Measurements from ENCODE around the gene APOC1. TPM values are rescaled to one million over a fixed set of nuclear protein-coding genes. Genes with fewer than 3 reads are reported as not detected.
A peak's percentile ranks its signal among the peaks of the same experiment; 100 is the strongest.

APOC1 gene
- total RNA-seq, 1 donor from 2014 or later = 2.2 TPM

DNA sequence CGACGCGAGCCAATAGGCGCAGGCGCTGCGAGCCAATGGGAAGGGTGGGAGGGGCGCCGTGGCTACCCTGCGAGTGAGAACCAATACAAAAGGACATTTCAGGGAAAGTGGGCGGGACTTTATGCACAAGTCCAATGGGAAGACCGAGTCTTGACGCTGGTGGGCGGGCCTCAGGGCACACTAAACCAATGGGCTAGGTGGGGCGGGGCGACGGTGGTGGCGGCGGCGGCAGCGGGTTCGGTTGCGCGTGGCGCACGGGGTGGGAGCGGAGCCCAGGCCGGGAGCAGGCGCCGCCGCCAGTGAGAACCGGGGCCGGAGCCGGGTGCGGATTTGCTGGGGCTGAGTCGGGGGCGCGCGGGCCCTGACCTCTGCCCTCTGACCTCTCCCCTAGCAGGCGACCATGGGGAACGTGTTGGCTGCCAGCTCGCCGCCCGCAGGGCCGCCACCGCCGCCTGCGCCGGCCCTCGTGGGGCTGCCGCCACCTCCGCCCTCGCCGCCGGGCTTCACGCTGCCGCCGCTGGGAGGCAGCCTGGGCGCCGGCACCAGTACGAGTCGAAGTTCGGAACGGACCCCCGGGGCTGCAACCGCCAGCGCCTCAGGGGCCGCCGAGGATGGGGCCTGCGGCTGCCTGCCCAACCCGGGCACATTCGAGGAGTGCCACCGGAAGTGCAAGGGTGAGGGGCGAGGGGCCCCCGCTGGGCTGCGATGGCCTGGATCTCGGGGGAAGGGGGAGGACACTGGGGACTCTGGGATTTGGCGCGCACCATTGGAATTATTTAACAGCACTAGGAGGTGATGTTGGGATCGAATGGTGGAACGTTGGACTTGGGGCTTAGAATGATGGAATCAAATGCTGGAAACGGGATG is 23.2 kb upstream of the APOC1 start, which contains the start of gene TOMM40:
Gene TOMM40 (plus strand): TSS at position 239 of the 867 bp plus-strand sequence. CDS start 162 bp downstream, at position 401.
- TF ChIP-seq, protein P1, sequence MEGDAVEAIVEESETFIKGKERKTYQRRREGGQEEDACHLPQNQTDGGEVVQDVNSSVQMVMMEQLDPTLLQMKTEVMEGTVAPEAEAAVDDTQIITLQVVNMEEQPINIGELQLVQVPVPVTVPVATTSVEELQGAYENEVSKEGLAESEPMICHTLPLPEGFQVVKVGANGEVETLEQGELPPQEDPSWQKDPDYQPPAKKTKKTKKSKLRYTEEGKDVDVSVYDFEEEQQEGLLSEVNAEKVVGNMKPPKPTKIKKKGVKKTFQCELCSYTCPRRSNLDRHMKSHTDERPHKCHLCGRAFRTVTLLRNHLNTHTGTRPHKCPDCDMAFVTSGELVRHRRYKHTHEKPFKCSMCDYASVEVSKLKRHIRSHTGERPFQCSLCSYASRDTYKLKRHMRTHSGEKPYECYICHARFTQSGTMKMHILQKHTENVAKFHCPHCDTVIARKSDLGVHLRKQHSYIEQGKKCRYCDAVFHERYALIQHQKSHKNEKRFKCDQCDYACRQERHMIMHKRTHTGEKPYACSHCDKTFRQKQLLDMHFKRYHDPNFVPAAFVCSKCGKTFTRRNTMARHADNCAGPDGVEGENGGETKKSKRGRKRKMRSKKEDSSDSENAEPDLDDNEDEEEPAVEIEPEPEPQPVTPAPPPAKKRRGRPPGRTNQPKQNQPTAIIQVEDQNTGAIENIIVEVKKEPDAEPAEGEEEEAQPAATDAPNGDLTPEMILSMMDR (IDR thresholded peaks at IDR 0.05) = peak; percentile 72
- no peaks in the 10 kb centered on the region for H3K9me3 Mint-ChIP-seq (ENCODE audit: low read depth)
- H3K27me3 Mint-ChIP-seq (ENCODE audit: low read depth) = no peaks in the 10 kb centered on the region
- H3K4me3 Mint-ChIP-seq (ENCODE audit: unreplicated experiment) = peak within 1 kb of the TSS; percentile 82
- peaks cover 30% of the 10 kb centered on the region for H3K36me3 Mint-ChIP-seq (ENCODE audit: low read depth)
- peak within 1 kb of the TSS; percentile 94 for H3K27ac Mint-ChIP-seq (ENCODE audit: unreplicated experiment)
- peaks cover 26% of the 10 kb centered on the region for H3K4me1 Mint-ChIP-seq (ENCODE audit: low read depth)
- peak; percentile 99 for DNase-seq (ENCODE audit: low spot score)

DNA sequence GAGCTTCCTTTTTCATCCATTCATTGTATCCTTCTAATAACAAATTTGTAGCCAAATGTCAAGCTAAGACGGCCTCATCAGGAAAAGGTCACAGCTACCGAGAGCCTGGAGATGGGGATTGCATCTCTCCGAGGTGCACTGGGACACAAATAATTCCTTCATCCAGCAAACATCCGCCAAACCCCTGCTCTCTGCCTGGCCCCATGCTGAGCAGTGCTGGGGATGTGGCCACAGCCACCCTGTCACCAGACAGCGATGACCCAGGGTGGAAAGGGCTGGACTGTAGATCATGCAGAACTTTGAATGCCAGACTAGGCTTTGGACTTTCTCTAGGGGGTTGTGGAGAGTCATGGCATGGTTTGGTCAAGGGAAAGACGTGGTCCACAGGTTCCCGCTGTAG is 21.5 kb upstream of the APOC1 start:
- no peak for DNase-seq (ENCODE audit: low spot score)
- H3K27me3 Mint-ChIP-seq (ENCODE audit: low read depth) = no peaks in the 10 kb centered on the region
- peaks cover 26% of the 10 kb centered on the region for H3K4me1 Mint-ChIP-seq (ENCODE audit: low read depth)

DNA sequence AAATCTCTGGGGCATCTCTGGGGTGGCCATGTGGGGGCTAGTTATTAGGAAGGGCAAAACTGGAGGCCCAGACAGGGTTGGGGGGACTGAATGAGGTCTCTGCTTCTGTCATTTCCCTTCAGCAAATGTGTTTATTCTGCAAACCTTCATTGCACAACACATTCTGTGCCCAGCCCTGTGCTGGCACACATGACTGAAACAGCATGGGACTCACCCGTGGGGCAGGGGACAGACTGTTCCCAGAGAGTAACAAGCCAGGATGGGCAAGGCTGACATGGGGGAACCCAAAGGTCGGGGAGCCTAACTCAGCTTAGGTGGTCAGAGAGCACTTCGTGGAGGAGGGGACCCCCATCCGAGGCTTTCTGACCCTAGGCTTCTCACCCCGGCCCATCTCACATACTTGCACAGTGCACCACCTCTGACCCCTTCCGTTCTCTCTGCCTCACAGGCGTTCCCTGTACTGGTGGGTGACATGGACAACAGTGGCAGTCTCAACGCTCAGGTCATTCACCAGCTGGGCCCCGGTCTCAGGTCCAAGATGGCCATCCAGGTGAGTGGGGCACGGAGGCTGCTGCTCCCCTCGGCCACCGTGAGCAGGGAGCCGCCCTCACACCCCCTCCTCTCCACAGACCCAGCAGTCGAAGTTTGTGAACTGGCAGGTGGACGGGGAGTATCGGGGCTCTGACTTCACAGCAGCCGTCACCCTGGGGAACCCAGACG is 20.9 kb upstream of the APOC1 start:
- H3K36me3 Mint-ChIP-seq (ENCODE audit: low read depth) = peaks cover 25% of the 10 kb centered on the region
- H3K4me3 Mint-ChIP-seq (ENCODE audit: unreplicated experiment) = no peak overlapping the region
- no peaks in the 10 kb centered on the region for H3K9me3 Mint-ChIP-seq (ENCODE audit: low read depth)
- no peaks in the 10 kb centered on the region for H3K27me3 Mint-ChIP-seq (ENCODE audit: low read depth)
- peaks cover 26% of the 10 kb centered on the region for H3K4me1 Mint-ChIP-seq (ENCODE audit: low read depth)
- H3K27ac Mint-ChIP-seq (ENCODE audit: unreplicated experiment) = no peak overlapping the region
- DNase-seq (ENCODE audit: low spot score) = no peak
- TF ChIP-seq, protein P1 (IDR thresholded peaks at IDR 0.05) = no peak

More for the DNA sequence above, 21.5 kb upstream of the APOC1 start:
- H3K4me3 Mint-ChIP-seq (ENCODE audit: unreplicated experiment) = peak overlapping the region; percentile 82
- TF ChIP-seq, protein P1 (IDR thresholded peaks at IDR 0.05) = no peak
- no peaks in the 10 kb centered on the region for H3K9me3 Mint-ChIP-seq (ENCODE audit: low read depth)
- H3K27ac Mint-ChIP-seq (ENCODE audit: unreplicated experiment) = peak overlapping the region; percentile 32
- H3K36me3 Mint-ChIP-seq (ENCODE audit: low read depth) = peaks cover 25% of the 10 kb centered on the region

DNA sequence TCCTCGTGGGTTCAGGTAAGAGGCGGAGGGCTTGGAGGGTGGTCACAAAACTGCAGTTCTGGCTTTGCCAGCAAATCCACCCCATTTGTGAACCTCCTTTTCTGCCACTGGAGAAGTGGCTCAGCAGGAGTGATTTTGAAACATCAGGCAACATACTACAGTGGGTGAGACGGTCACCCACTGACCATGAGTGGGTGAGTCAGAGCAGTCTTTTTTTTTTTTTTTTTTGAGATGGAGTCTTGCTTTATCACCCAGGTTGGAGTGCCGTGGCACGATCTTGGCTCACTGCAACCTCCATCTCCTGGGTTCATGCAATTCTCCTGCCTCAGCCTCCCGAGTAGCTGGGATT is 20.4 kb upstream of the APOC1 start:
- TF ChIP-seq, protein P1 (IDR thresholded peaks at IDR 0.05) = no peak
- Mint-ChIP-seq H3K9me3 (ENCODE audit: low read depth) (no peaks in the 10 kb centered on the region), H3K36me3 (ENCODE audit: low read depth) (peaks cover 24% of the 10 kb centered on the region), H3K27ac (ENCODE audit: unreplicated experiment) (no peak overlapping the region), H3K4me3 (ENCODE audit: unreplicated experiment) (no peak overlapping the region), H3K27me3 (ENCODE audit: low read depth) (no peaks in the 10 kb centered on the region), H3K4me1 (ENCODE audit: low read depth) (peaks cover 25% of the 10 kb centered on the region)
- DNase-seq (ENCODE audit: low spot score) = no peak

DNA sequence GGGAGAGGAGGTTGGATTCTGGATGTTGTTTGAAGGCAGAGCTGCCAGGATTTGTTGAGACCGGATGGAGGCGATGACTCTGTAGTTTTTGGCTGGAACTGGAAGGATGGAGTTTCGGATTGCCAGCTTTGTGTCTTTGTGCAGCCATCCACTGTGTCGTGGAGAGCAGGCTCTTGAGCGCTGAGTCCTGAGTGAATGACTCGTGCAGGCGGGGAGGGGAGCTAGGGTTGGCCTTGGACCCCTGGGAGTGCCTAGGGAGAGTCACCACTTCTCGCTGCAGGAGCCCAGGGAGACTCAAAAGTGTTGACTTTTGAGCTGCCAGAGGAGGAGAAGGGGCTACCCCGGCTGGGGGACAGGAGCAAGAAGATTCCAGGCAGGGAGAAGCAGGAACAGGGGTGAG is 19.5 kb upstream of the APOC1 start:
- Mint-ChIP-seq H3K9me3 (ENCODE audit: low read depth) (no peaks in the 10 kb centered on the region), H3K4me3 (ENCODE audit: unreplicated experiment) (no peak overlapping the region), H3K27me3 (ENCODE audit: low read depth) (no peaks in the 10 kb centered on the region), H3K4me1 (ENCODE audit: low read depth) (peaks cover 21% of the 10 kb centered on the region), H3K36me3 (ENCODE audit: low read depth) (peaks cover 22% of the 10 kb centered on the region), H3K27ac (ENCODE audit: unreplicated experiment) (peak overlapping the region; percentile 63)
- DNase-seq (ENCODE audit: low spot score) = no peak
- TF ChIP-seq, protein P1 (IDR thresholded peaks at IDR 0.05) = no peak
